Osteoblast (primary cell): Measurements from ENCODE around the gene ADGRF4. TPM values are rescaled to one million over a fixed set of nuclear protein-coding genes. Genes with fewer than 3 reads are reported as not detected.

Experiments
- DNase-seq: peaks from one replicate; pipeline ENCODE4 v3.0.0; 2011; ENCODE audit warnings: low spot score, mixed read lengths; ENCODE audit not compliant: insufficient read length; ENCODE audit errors: missing footprints
- H2AFZ ChIP-seq: 2 replicates; pipeline ENCODE4 v1.6.0; 2011; ENCODE audit warnings: mild to moderate bottlenecking, low read length
- H3K27ac ChIP-seq: 2 replicates; pipeline ENCODE4 v1.5.1; 2011; ENCODE audit warnings: mild to moderate bottlenecking, low read depth, low read length, moderate library complexity
- H3K27me3 ChIP-seq: 2 replicates; pipeline ENCODE4 v1.6.0; 2012; ENCODE audit warnings: mild to moderate bottlenecking, control low read depth, inconsistent platforms, low read length, moderate library complexity; ENCODE audit not compliant: insufficient read depth
- H3K36me3 ChIP-seq: 2 replicates; pipeline ENCODE4 v1.5.1; 2011; ENCODE audit warnings: mild to moderate bottlenecking, low read length, control low read depth, moderate library complexity; ENCODE audit not compliant: insufficient read depth
- H3K4me1 ChIP-seq: 2 replicates; pipeline ENCODE4 v1.5.1; 2011; ENCODE audit warnings: mild to moderate bottlenecking, low read length, control low read depth, moderate library complexity; ENCODE audit not compliant: insufficient read depth
- H3K4me2 ChIP-seq: 2 replicates; pipeline ENCODE4 v1.6.0; 2011; ENCODE audit warnings: mild to moderate bottlenecking, low read length; ENCODE audit not compliant: insufficient read depth
- H3K4me3 ChIP-seq: fragments of 200-600 bp; sonication (generic); 3 replicates; pipeline ENCODE4 v1.5.1; 2012; ENCODE audit warnings: mild to moderate bottlenecking, low read length, inconsistent platforms; ENCODE audit not compliant: insufficient read depth
- H3K79me2 ChIP-seq: 2 replicates; pipeline ENCODE4 v1.6.0; 2012; ENCODE audit warnings: mild to moderate bottlenecking, low read length, control low read depth, inconsistent platforms; ENCODE audit not compliant: insufficient read depth
- H3K9me3 ChIP-seq: 2 replicates; pipeline ENCODE4 v1.5.1; 2011; ENCODE audit warnings: low read depth, low read length, control low read depth
- H4K20me1 ChIP-seq: 2 replicates; pipeline ENCODE4 v1.6.0; 2012; ENCODE audit warnings: mild to moderate bottlenecking, low read length, control low read depth; ENCODE audit not compliant: insufficient read depth
- total RNA-seq: library from RNA; depleted of rRNA; stranded (reverse); fragments of >200 nt; gene quantifications from 2 replicates; pipeline ENCODE4 v1.2.3, GENCODE V29; 2012
- TF ChIP-seq, protein P1 (sequence below): IDR thresholded peaks from 2 replicates; pipeline ENCODE4 v1.5.1; 2011; ENCODE audit warnings: mild to moderate bottlenecking, low read depth, low read length, moderate library complexity; ENCODE audit errors: extremely low read depth

The ADGRF4 gene
- total RNA-seq, 1 donor, result under 0.01 TPM

GRCh38 chr6:47729019-47729418 is 30.6 kb downstream of the ADGRF4 start:
- H3K79me2 ChIP-seq, result no peaks in the 10 kb centered on the region
- TF ChIP-seq, protein P1, sequence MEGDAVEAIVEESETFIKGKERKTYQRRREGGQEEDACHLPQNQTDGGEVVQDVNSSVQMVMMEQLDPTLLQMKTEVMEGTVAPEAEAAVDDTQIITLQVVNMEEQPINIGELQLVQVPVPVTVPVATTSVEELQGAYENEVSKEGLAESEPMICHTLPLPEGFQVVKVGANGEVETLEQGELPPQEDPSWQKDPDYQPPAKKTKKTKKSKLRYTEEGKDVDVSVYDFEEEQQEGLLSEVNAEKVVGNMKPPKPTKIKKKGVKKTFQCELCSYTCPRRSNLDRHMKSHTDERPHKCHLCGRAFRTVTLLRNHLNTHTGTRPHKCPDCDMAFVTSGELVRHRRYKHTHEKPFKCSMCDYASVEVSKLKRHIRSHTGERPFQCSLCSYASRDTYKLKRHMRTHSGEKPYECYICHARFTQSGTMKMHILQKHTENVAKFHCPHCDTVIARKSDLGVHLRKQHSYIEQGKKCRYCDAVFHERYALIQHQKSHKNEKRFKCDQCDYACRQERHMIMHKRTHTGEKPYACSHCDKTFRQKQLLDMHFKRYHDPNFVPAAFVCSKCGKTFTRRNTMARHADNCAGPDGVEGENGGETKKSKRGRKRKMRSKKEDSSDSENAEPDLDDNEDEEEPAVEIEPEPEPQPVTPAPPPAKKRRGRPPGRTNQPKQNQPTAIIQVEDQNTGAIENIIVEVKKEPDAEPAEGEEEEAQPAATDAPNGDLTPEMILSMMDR, result no peak
- H3K27me3 ChIP-seq, result no peaks in the 10 kb centered on the region
- H3K4me2 ChIP-seq, result no peak overlapping the region
- peaks cover 10% of the 10 kb centered on the region for H3K4me1 ChIP-seq
- peaks cover 2% of the 10 kb centered on the region for H3K9me3 ChIP-seq
- H3K4me3 ChIP-seq, result no peak overlapping the region
- no peaks in the 10 kb centered on the region for H4K20me1 ChIP-seq
- no peak overlapping the region for H2AFZ ChIP-seq
- no peaks in the 10 kb centered on the region for H3K36me3 ChIP-seq
- no peak for DNase-seq
- H3K27ac ChIP-seq, result no peak overlapping the region

GRCh38 chr6:47729457-47729856 is 31.1 kb downstream of the ADGRF4 start:
- TF ChIP-seq, protein P1, result no peak
- Histone ChIP-seq H3K9me3 (peaks cover 2% of the 10 kb centered on the region), H3K4me2 (no peak overlapping the region), H3K4me1 (peaks cover 10% of the 10 kb centered on the region), H3K36me3 (no peaks in the 10 kb centered on the region), H4K20me1 (no peaks in the 10 kb centered on the region), H3K4me3 (no peak overlapping the region), H3K79me2 (no peaks in the 10 kb centered on the region), H2AFZ (no peak overlapping the region), H3K27ac (no peak overlapping the region), H3K27me3 (no peaks in the 10 kb centered on the region)
- DNase-seq, result no peak

DNA sequence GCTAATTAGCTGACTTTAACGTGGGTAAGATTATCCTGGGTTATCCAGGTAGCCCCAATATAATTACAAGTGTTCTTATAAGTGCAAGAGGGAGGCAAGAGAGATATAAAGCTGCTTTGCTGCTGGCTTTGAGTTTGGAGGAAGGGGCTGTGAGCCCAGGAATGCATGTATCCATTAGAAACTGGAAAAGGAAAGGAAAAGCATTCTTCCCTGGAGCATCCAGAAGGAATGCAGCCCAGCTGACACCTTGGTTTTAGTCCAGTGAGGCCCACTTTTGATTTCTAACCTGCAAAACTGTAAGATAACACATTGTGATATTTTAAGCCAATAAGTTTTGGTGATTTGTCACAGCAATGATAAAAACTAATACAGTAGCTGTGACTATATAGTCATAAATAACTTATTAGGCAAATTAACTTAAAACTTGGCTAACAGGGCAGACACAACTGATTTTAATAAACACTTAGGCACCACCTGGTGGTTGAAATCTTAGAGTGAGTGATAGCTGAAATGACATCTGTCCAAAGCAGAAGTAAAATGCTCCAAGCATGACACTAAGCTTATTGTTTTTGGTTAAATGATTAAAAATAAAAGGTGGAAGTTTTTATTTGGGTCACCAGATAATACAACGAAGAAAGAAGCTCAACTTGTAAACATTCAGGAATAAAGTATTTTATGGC is 35.6 kb downstream of the ADGRF4 start:
- H3K4me2 ChIP-seq, result no peak overlapping the region
- no peaks in the 10 kb centered on the region for H3K79me2 ChIP-seq
- no peaks in the 10 kb centered on the region for H3K27me3 ChIP-seq
- no peak overlapping the region for H3K27ac ChIP-seq
- H2AFZ ChIP-seq, result no peak overlapping the region
- peaks cover 10% of the 10 kb centered on the region for H3K4me1 ChIP-seq
- H3K9me3 ChIP-seq, result no peaks in the 10 kb centered on the region
- H4K20me1 ChIP-seq, result no peaks in the 10 kb centered on the region
- TF ChIP-seq, protein P1, result peak; percentile 25
- DNase-seq, result no peak
- H3K4me3 ChIP-seq, result no peak overlapping the region
- H3K36me3 ChIP-seq, result no peaks in the 10 kb centered on the region

GRCh38 chr6:47734831-47735481 is 36.6 kb downstream of the ADGRF4 start:
- DNase-seq, result no peak
- Histone ChIP-seq H3K9me3 (no peaks in the 10 kb centered on the region), H3K27me3 (no peaks in the 10 kb centered on the region), H4K20me1 (no peaks in the 10 kb centered on the region), H3K4me3 (no peak overlapping the region), H3K27ac (no peak overlapping the region), H3K79me2 (no peaks in the 10 kb centered on the region), H3K36me3 (no peaks in the 10 kb centered on the region), H2AFZ (no peak overlapping the region), H3K4me2 (no peak overlapping the region), H3K4me1 (peaks cover 7% of the 10 kb centered on the region)
- TF ChIP-seq, protein P1, result no peak
